Smooth muscle cell (in vitro differentiated cells): ENCODE data around the gene GLIS1. TPM values are rescaled to one million over a fixed set of nuclear protein-coding genes. Genes with fewer than 3 reads are reported as not detected.

ENCODE experiments used
- DNase-seq: peaks from one replicate; lab custom pipeline; 2025; ENCODE audit not compliant: unreplicated experiment; lab: John Stamatoyannopoulos, UW
- H2AFZ ChIP-seq: fragments of 200-600 bp; sonication (generic); 2 replicates; pipeline ENCODE4 v1.6.0; 2016; ENCODE audit warnings: antibody characterized with exemption, low read depth, mild to moderate bottlenecking
- H3F3A ChIP-seq: fragments of 200-600 bp; sonication (generic); 2 replicates; pipeline ENCODE4 v1.6.0; 2017; ENCODE audit warnings: antibody characterized with exemption, low read depth
- H3K27ac ChIP-seq: fragments of 200-600 bp; sonication (generic); 2 replicates; pipeline ENCODE4 v1.5.1; 2016; ENCODE audit warnings: low read depth, mild to moderate bottlenecking
- H3K27me3 ChIP-seq: fragments of 200-600 bp; sonication (generic); 2 replicates; pipeline ENCODE4 v1.6.1; 2016; ENCODE audit warnings: low read depth, mild to moderate bottlenecking
- H3K36me3 ChIP-seq: fragments of 200-600 bp; sonication (generic); 2 replicates; pipeline ENCODE4 v1.5.1; 2016; ENCODE audit warnings: low read depth
- H3K4me1 ChIP-seq: fragments of 200-600 bp; sonication (generic); 2 replicates; pipeline ENCODE4 v1.5.1; 2016; ENCODE audit warnings: low read depth
- H3K4me2 ChIP-seq: fragments of 200-600 bp; sonication (generic); 2 replicates; pipeline ENCODE4 v1.6.0; 2016; ENCODE audit warnings: mild to moderate bottlenecking
- H3K4me3 ChIP-seq: fragments of 200-600 bp; sonication (generic); 2 replicates; pipeline ENCODE4 v1.5.1; 2016; ENCODE audit warnings: mild to moderate bottlenecking
- H3K79me2 ChIP-seq: fragments of 200-600 bp; sonication (generic); 2 replicates; pipeline ENCODE4 v1.6.0; 2016; ENCODE audit warnings: low read depth, mild to moderate bottlenecking
- H3K9ac ChIP-seq: fragments of 200-600 bp; sonication (generic); 2 replicates; pipeline ENCODE4 v1.6.0; 2016; ENCODE audit warnings: low read depth
- H3K9me3 ChIP-seq: fragments of 200-600 bp; sonication (generic); replicated peaks from 2 replicates; pipeline ENCODE4 v1.5.1; 2016; ENCODE audit warnings: low read depth
- H4K20me1 ChIP-seq: fragments of 200-600 bp; sonication (generic); 2 replicates; pipeline ENCODE4 v1.6.0; 2016; ENCODE audit warnings: low read depth
- CTCF ChIP-seq: fragments of 200-600 bp; sonication (generic); IDR thresholded peaks from 2 replicates; pipeline ENCODE4 v1.5.1; 2017; ENCODE audit warnings: borderline replicate concordance, mild to moderate bottlenecking, antibody characterized with exemption; ENCODE audit not compliant: insufficient read depth, poor library complexity, severe bottlenecking
- whole genome bisulfite sequencing: methylation state at CpG from one replicate; pipeline ENCODE4 v1.1.7; 2016; ENCODE audit warnings: low lambda C conversion rate; 5-methylcytosine and 5-hydroxymethylcytosine counted together
- polyA plus RNA-seq: library from polyadenylated mRNA; unstranded; fragments of >200 nt; fragmentation: Nextera tagmentation; extraction: Ambion mirVana; gene quantifications from 2 replicates; pipeline ENCODE4 v1.2.1, GENCODE V29; 2016
- total RNA-seq: library from RNA; depleted of rRNA; stranded (reverse); fragments of >200 nt; gene quantifications from 2 replicates; pipeline ENCODE4 v1.2.3, GENCODE V29; 2014

GLIS1 gene
- total and polyA plus RNA-seq, 2 experiments from 2014 or later, result 0.36 to 4.9 TPM

GRCh38 chr1:53617851-53618499 is 121.0 kb downstream of the GLIS1 start:
- no peaks in the 10 kb centered on the region for H3K27me3 ChIP-seq
- no peak overlapping the region for H3K27ac ChIP-seq
- DNase-seq, result no peak
- H3K9me3 ChIP-seq, result no peaks in the 10 kb centered on the region
- H3K4me1 ChIP-seq, result no peaks in the 10 kb centered on the region
- H4K20me1 ChIP-seq, result peaks cover 19% of the 10 kb centered on the region
- H3K4me3 ChIP-seq, result no peak overlapping the region
- H3K36me3 ChIP-seq, result no peaks in the 10 kb centered on the region
- no peak for TF ChIP-seq CTCF
- H3K4me2 ChIP-seq, result no peak overlapping the region
- H3K9ac ChIP-seq, result no peak overlapping the region
- WGBS, result 91% methylated on average over 4 of the region's 4 CpGs
- no peaks in the 10 kb centered on the region for H3K79me2 ChIP-seq
- H3F3A ChIP-seq, result no peaks in the 10 kb centered on the region
- H2AFZ ChIP-seq, result no peak overlapping the region

- no peak for DNase-seq
- no peak overlapping the region for H3K4me2 ChIP-seq
- no peaks in the 10 kb centered on the region for H3K9me3 ChIP-seq
- no peak overlapping the region for H3K27ac ChIP-seq
- H3K9ac ChIP-seq, result no peak overlapping the region
- no peaks in the 10 kb centered on the region for H3K27me3 ChIP-seq
- 73% methylated on average over 7 of the region's 7 CpGs for WGBS
- no peaks in the 10 kb centered on the region for H3K36me3 ChIP-seq
- no peaks in the 10 kb centered on the region for H3K79me2 ChIP-seq
- no peaks in the 10 kb centered on the region for H3K4me1 ChIP-seq
- peaks cover 19% of the 10 kb centered on the region for H4K20me1 ChIP-seq
- H2AFZ ChIP-seq, result no peak overlapping the region
- H3F3A ChIP-seq, result no peaks in the 10 kb centered on the region
- no peak overlapping the region for H3K4me3 ChIP-seq
- no peak for TF ChIP-seq CTCF
Measured at GRCh38 chr1:53617382-53617781, 121.6 kb downstream of the GLIS1 start.

GRCh38 chr1:53616927-53617326 is 122.0 kb downstream of the GLIS1 start:
- Histone ChIP-seq H2AFZ (no peak overlapping the region), H3K27ac (no peak overlapping the region), H3K4me2 (no peak overlapping the region), H3K9me3 (no peaks in the 10 kb centered on the region), H3K4me3 (no peak overlapping the region), H3F3A (no peaks in the 10 kb centered on the region), H3K79me2 (no peaks in the 10 kb centered on the region), H3K27me3 (no peaks in the 10 kb centered on the region), H3K36me3 (no peaks in the 10 kb centered on the region), H4K20me1 (peaks cover 19% of the 10 kb centered on the region), H3K9ac (no peak overlapping the region), H3K4me1 (no peaks in the 10 kb centered on the region)
- WGBS, result 85% methylated on average over 2 of the region's 2 CpGs
- peak; percentile 5 for TF ChIP-seq CTCF
- DNase-seq, result no peak

GRCh38 chr1:53616511-53616910 is 122.5 kb downstream of the GLIS1 start:
- 94% methylated on average over 5 of the region's 5 CpGs for WGBS
- Histone ChIP-seq H2AFZ (no peak overlapping the region), H3K27me3 (no peaks in the 10 kb centered on the region), H3K9ac (no peak overlapping the region), H3K36me3 (no peaks in the 10 kb centered on the region), H3K4me2 (no peak overlapping the region), H3K79me2 (no peaks in the 10 kb centered on the region), H4K20me1 (peaks cover 19% of the 10 kb centered on the region), H3F3A (no peaks in the 10 kb centered on the region), H3K27ac (no peak overlapping the region), H3K9me3 (peaks cover under 1% of the 10 kb centered on the region), H3K4me1 (no peaks in the 10 kb centered on the region), H3K4me3 (no peak overlapping the region)
- no peak for DNase-seq
- no peak for TF ChIP-seq CTCF
